H7 (cell line): Measurements from ENCODE around the gene KATNA1. TPM values are rescaled to one million over a fixed set of nuclear protein-coding genes. Genes with fewer than 3 reads are reported as not detected.

ENCODE experiments used
- total RNA-seq: library from RNA; depleted of rRNA; stranded (reverse); fragments of >200 nt; shearing (Covaris generic); gene quantifications from 2 replicates; pipeline ENCODE4 v1.2.3, GENCODE V29; 2014; rRNA removed

The KATNA1 gene
- total RNA-seq, 1 experiment from 2014 or later = 27.2 TPM

Other genes starting within 250 kb of the KATNA1 start
- gene SUMO4, start 248.5 kb downstream of the KATNA1 start, total RNA-seq = 0.48 and 0.87 TPM in 2 replicates
- 0.03 and 0.18 TPM in 2 replicates for gene ZC3H12D, start 163.7 kb downstream of the KATNA1 start, total RNA-seq
- gene PPIL4, start 102.7 kb downstream of the KATNA1 start, total RNA-seq = 21.7 and 32.8 TPM in 2 replicates
- gene GINM1, start 82.3 kb downstream of the KATNA1 start, total RNA-seq = 20.6 and 21.8 TPM in 2 replicates
- 13.5 and 15.2 TPM in 2 replicates for gene LATS1, start 69.4 kb upstream of the KATNA1 start, total RNA-seq
- gene NUP43, start 97.8 kb upstream of the KATNA1 start, total RNA-seq = 64.0 and 70.1 TPM in 2 replicates
- gene PCMT1, start 101.0 kb upstream of the KATNA1 start, total RNA-seq = 104 and 118 TPM in 2 replicates
- 13.2 and 17.6 TPM in 2 replicates for gene LRP11, start 215.6 kb upstream of the KATNA1 start, total RNA-seq
- not detected in 2 replicates for gene RAET1E, start 249.4 kb upstream of the KATNA1 start, total RNA-seq